Fibroblast of lung (primary cell): Measurements from ENCODE around the gene XPR1.

Experiments
- EZH2 ChIP-seq: IDR thresholded peaks from 2 replicates; pipeline ENCODE4 v1.5.1; 2012; ENCODE audit warnings: low read length, control low read depth, mild to moderate bottlenecking; ENCODE audit errors: missing control alignments
- TF ChIP-seq, protein P1 (sequence below), 2 donors: IDR thresholded peaks in 1 of 2; conservative IDR thresholded peaks in 1 of 2; 1 replicate in 1 of 2; 2 replicates in 1 of 2; pipeline ENCODE4 v1.5.1; 2011 to 2012; ENCODE audit warnings: low read length in 2 of 2, control low read depth in 1 of 2, inconsistent platforms in 1 of 2, low read depth in 1 of 2, mild to moderate bottlenecking in 1 of 2

DNA sequence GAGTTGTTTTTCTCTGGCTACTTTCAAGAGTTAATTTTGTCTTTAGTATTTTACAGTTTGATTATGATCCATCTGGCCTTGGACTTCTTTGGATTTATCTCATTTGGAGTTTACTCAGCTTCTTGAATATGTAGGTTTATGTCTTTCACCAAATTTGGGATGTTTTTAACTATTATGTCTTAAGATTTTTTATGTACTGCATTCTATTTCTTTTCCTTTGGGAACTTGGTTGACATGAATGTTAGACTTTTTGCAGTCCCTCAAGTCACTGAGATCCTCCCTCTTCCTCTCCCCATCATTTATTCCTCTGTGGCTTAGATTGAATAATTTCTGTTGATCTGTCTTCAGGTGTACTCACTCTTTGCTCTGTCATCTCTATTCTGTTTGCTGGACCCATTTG lies 112.0 kb downstream of the XPR1 start:
- TF ChIP-seq, protein P1, sequence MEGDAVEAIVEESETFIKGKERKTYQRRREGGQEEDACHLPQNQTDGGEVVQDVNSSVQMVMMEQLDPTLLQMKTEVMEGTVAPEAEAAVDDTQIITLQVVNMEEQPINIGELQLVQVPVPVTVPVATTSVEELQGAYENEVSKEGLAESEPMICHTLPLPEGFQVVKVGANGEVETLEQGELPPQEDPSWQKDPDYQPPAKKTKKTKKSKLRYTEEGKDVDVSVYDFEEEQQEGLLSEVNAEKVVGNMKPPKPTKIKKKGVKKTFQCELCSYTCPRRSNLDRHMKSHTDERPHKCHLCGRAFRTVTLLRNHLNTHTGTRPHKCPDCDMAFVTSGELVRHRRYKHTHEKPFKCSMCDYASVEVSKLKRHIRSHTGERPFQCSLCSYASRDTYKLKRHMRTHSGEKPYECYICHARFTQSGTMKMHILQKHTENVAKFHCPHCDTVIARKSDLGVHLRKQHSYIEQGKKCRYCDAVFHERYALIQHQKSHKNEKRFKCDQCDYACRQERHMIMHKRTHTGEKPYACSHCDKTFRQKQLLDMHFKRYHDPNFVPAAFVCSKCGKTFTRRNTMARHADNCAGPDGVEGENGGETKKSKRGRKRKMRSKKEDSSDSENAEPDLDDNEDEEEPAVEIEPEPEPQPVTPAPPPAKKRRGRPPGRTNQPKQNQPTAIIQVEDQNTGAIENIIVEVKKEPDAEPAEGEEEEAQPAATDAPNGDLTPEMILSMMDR (conservative IDR thresholded peaks at IDR 0.05 in 1 of 2, IDR thresholded peaks at IDR 0.05 in 1 of 2; ENCODE audit: low read depth in 1 of 2, low read length in 2 of 2), result no peak
- no peak for TF ChIP-seq EZH2
